NCI-H526 treated with DMSO at 0.1 percent for 48 hours (cell line): ENCODE measurements around the gene P2RY12.
A peak's percentile ranks its signal among the peaks of the same experiment; 100 is the strongest.
"Not testable (repeated sequence)": the region's sequence is repeated elsewhere in the genome, so short reads cannot be mapped to it uniquely, and the experiment has no call there.

Experiments used
- DNase-seq: peaks from one replicate; lab custom pipeline; 2025; lab: John Stamatoyannopoulos, UW

The P2RY12 gene

GRCh38 chr3:151393146-151393830 lies 8.7 kb upstream of the P2RY12 start:
- no peak for DNase-seq

- not testable (repeated sequence) for DNase-seq
Measured at GRCh38 chr3:151392191-151392590, 7.6 kb upstream of the P2RY12 start.

GRCh38 chr3:151391720-151392119 lies 7.2 kb upstream of the P2RY12 start:
- DNase-seq, result no peak

GRCh38 chr3:151387842-151388241 lies 3.3 kb upstream of the P2RY12 start:
- DNase-seq, result no peak

- no peak for DNase-seq
Measured at GRCh38 chr3:151387432-151387831, 2.9 kb upstream of the P2RY12 start.

- no peak for DNase-seq
Measured at GRCh38 chr3:151386056-151386455, 1.5 kb upstream of the P2RY12 start.

GRCh38 chr3:151383956-151384355 lies 597 bp downstream of the P2RY12 start:
- no peak for DNase-seq

- no peak for DNase-seq
Measured at GRCh38 chr3:151383111-151383510, 1.4 kb downstream of the P2RY12 start.

- DNase-seq, result no peak
Measured at GRCh38 chr3:151382671-151383070, 1.9 kb downstream of the P2RY12 start.

- DNase-seq, result peak; percentile 9
Measured at GRCh38 chr3:151379083-151379734, 5.3 kb downstream of the P2RY12 start.

- no peak for DNase-seq
Measured at GRCh38 chr3:151377768-151378385, 6.7 kb downstream of the P2RY12 start.

- DNase-seq, result no peak
Measured at GRCh38 chr3:151372063-151372820, 12.3 kb downstream of the P2RY12 start.

- no peak for DNase-seq
Measured at GRCh38 chr3:151371526-151371925, 13.0 kb downstream of the P2RY12 start.

- DNase-seq, result no peak
Measured at GRCh38 chr3:151367448-151367847, 17.1 kb downstream of the P2RY12 start.

- no peak for DNase-seq
Measured at GRCh38 chr3:151366993-151367392, 17.6 kb downstream of the P2RY12 start.

- DNase-seq, result no peak
Measured at GRCh38 chr3:151362751-151363174, 21.8 kb downstream of the P2RY12 start.

GRCh38 chr3:151357463-151357850 lies 27.1 kb downstream of the P2RY12 start:
- peak; percentile 39 for DNase-seq

GRCh38 chr3:151356794-151357462 lies 27.6 kb downstream of the P2RY12 start:
- peak; percentile 31 for DNase-seq

- no peak for DNase-seq
Measured at GRCh38 chr3:151351648-151352047, 32.9 kb downstream of the P2RY12 start.

GRCh38 chr3:151351219-151351618 lies 33.3 kb downstream of the P2RY12 start:
- DNase-seq, result no peak

- DNase-seq, result no peak
Measured at GRCh38 chr3:151350656-151351055, 33.9 kb downstream of the P2RY12 start.

GRCh38 chr3:151347432-151347831 lies 37.1 kb downstream of the P2RY12 start:
- no peak for DNase-seq
